Fibroblast of pulmonary artery (primary cell): ENCODE results near the gene EDRF1.

Experiments used
- DNase-seq: peaks from one replicate; pipeline ENCODE4 v3.0.0-alpha.2; 2010; ENCODE audit warnings: low read depth
- H3K4me3 ChIP-seq: replicated peaks from 2 replicates; pipeline ENCODE4 v1.5.1; 2011; ENCODE audit warnings: low read depth, mild to moderate bottlenecking, control low read depth, low read length, moderate library complexity
- CTCF ChIP-seq: IDR thresholded peaks from 2 replicates; pipeline ENCODE4 v1.5.1; 2011; ENCODE audit warnings: mild to moderate bottlenecking, control low read depth, low read length, inconsistent platforms; ENCODE audit errors: missing control alignments

The EDRF1 gene

GRCh38 chr10:125799451-125800182, 80.1 kb downstream of the EDRF1 start:
- H3K4me3 ChIP-seq, result no peak overlapping the region
- peak; percentile 5 for DNase-seq
- TF ChIP-seq CTCF, result no peak

GRCh38 chr10:125801574-125801973, 82.1 kb downstream of the EDRF1 start:
- TF ChIP-seq CTCF, result no peak
- H3K4me3 ChIP-seq, result no peak overlapping the region
- no peak for DNase-seq

DNA sequence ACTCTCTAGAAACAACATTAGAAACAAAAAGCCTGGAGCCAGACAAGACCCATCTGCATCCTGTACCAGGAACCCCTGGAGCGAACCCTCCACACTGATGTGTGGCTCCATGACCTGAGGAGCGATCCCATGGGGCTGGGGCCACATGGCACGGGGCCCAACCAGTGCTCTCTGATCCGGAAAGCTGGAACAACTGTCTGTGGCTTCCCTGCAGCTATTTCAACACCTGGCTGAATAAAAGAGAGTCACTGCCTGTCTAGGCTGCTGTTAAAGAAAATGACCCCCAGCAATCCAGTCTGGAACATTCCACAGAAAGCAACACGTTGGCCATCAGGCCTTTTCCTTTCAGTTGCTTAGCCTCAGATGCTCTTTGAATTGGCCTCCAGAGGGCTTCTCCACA, 82.6 kb downstream of the EDRF1 start:
- no peak overlapping the region for H3K4me3 ChIP-seq
- DNase-seq, result no peak
- no peak for TF ChIP-seq CTCF

- no peak for TF ChIP-seq CTCF
These were observed 83.2 kb downstream of the EDRF1 start for GRCh38 chr10:125802739-125803138.

DNA sequence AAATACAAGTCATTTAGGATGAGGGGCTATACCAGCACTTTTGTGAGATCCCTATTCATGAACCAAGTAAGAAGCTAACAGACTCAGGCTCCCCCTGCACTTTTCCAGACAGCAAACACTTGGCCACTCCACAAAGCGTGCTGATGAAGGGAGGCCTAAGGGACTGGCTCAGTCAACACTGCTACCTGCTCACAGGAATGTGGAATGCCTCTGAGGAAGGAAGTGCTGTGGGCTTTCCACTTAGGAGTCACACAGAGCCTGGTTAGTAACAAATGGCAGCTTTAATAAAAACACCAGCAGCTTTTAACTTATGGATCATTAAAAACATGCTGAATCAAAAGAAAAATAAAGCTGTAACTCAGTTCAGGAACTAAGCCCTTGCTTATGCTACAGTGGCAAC, 88.5 kb downstream of the EDRF1 start:
- H3K4me3 ChIP-seq, result no peak overlapping the region
- no peak for DNase-seq
- TF ChIP-seq CTCF, result no peak

More at GRCh38 chr10:125802739-125803138, 83.2 kb downstream of the EDRF1 start:
- H3K4me3 ChIP-seq, result no peak overlapping the region
- no peak for DNase-seq

DNA sequence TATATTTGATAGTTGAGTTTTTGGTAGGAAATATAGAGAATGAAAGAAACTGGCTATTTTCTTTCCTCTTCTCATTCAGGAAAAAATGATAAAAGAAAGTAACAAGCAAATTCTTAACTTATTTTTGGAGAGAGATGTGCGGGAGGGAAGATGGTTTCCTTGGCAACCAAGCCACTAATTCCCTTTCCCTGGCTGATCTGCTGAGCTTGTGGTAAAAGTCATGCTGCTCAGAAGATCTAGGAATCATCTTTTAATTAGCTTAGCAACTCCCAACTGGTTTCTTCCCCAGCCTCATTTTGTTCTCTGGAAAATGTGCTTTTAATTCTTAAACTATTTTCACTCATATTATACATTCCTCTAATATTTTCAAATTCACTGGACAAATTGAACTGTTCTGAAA, 91.7 kb downstream of the EDRF1 start:
- no peak overlapping the region for H3K4me3 ChIP-seq
- no peak for DNase-seq

More for the DNA sequence above, 91.7 kb downstream of the EDRF1 start:
- TF ChIP-seq CTCF, result no peak
